Measurements from ENCODE around the gene PSMA2. TPM values are rescaled to one million over a fixed set of nuclear protein-coding genes. Genes with fewer than 3 reads are reported as not detected.

PSMA2 gene
- total RNA-seq = 117 and 118 TPM in 2 replicates
- polyA plus RNA-seq = 213 and 217 TPM in 2 replicates

GRCh38 chr7:42931834-42932651 lies at the start of gene PSMA2, which contains the start of gene MRPL32:
Gene PSMA2, minus strand, starts transcription at chr7:42932174. Its CDS starts 16 bp downstream, at chr7:42932158.
Gene MRPL32, plus strand, starts transcription at chr7:42932376. Its CDS starts 11 bp downstream, at chr7:42932387.
- peaks cover 16% of the 10 kb centered on the region for H3K4me1 ChIP-seq (ENCODE audit: insufficient read depth)
- no peaks in the 10 kb centered on the region for H3K27me3 ChIP-seq
- no peaks in the 10 kb centered on the region for H3K9me3 ChIP-seq (ENCODE audit: low read depth)
- H3K79me2 ChIP-seq = peaks cover 79% of the 10 kb centered on the region
- TF ChIP-seq EZH2 (IDR thresholded peaks at IDR 0.05; ENCODE audit: borderline replicate concordance) (no peak), CTCF (IDR thresholded peaks at IDR 0.05; ENCODE audit: poor library complexity) (no peak), EZH2phosphoT487 (IDR thresholded peaks at IDR 0.05; ENCODE audit: low read depth, severe bottlenecking, unreplicated experiment) (no peak)
- no peaks in the 10 kb centered on the region for H3K36me3 ChIP-seq (replicated peaks; ENCODE audit: insufficient read depth, low read depth)
- peak within 1 kb of the TSS; percentile 95 for H3K4me2 ChIP-seq
- H2AFZ ChIP-seq = peak within 1 kb of the TSS; percentile 71
- no peaks in the 10 kb centered on the region for H3K9me2 ChIP-seq (replicated peaks; ENCODE audit: insufficient read depth)
- 1% methylated on average over 56 of the region's 56 CpGs for WGBS (ENCODE audit: low lambda C conversion rate, missing lambda C conversion rate)
- DNase-seq (ENCODE audit: low spot score) = peak; percentile 97
- peak within 1 kb of the TSS; percentile 78 for H3K4me3 ChIP-seq
- peak within 1 kb of the TSS; percentile 82 for H3K27ac ChIP-seq
- H4K20me1 ChIP-seq (ENCODE audit: insufficient read depth, poor library complexity, severe bottlenecking) = peaks cover 38% of the 10 kb centered on the region

- no peaks in the 10 kb centered on the region for H3K36me3 ChIP-seq (replicated peaks; ENCODE audit: insufficient read depth, low read depth)
- TF ChIP-seq EZH2 (IDR thresholded peaks at IDR 0.05; ENCODE audit: borderline replicate concordance) (no peak), CTCF (IDR thresholded peaks at IDR 0.05; ENCODE audit: poor library complexity) (no peak), EZH2phosphoT487 (IDR thresholded peaks at IDR 0.05; ENCODE audit: low read depth, severe bottlenecking, unreplicated experiment) (no peak)
- no peaks in the 10 kb centered on the region for H3K9me2 ChIP-seq (replicated peaks; ENCODE audit: insufficient read depth)
- WGBS (ENCODE audit: low lambda C conversion rate, missing lambda C conversion rate) = 85% methylated on average over 1 of the region's 1 CpG
- H3K27me3 ChIP-seq = no peaks in the 10 kb centered on the region
- no peak overlapping the region for H3K4me3 ChIP-seq
- no peak overlapping the region for H3K4me2 ChIP-seq
- no peaks in the 10 kb centered on the region for H3K9me3 ChIP-seq (ENCODE audit: low read depth)
- no peaks in the 10 kb centered on the region for H3K79me2 ChIP-seq
- H3K4me1 ChIP-seq (ENCODE audit: insufficient read depth) = no peaks in the 10 kb centered on the region
- no peak overlapping the region for H3K27ac ChIP-seq
- DNase-seq (ENCODE audit: low spot score) = no peak
- H4K20me1 ChIP-seq (ENCODE audit: insufficient read depth, poor library complexity, severe bottlenecking) = no peaks in the 10 kb centered on the region
- no peak overlapping the region for H2AFZ ChIP-seq
Observed at GRCh38 chr7:42981601-42982000, 49.6 kb upstream of the PSMA2 start.

GRCh38 chr7:42980514-42980913 lies 48.5 kb upstream of the PSMA2 start:
- Histone ChIP-seq H3K27ac (no peak overlapping the region), H2AFZ (no peak overlapping the region), H3K79me2 (no peaks in the 10 kb centered on the region), H3K4me3 (no peak overlapping the region), H3K4me2 (no peak overlapping the region), H3K36me3 (replicated peaks; ENCODE audit: insufficient read depth, low read depth) (no peaks in the 10 kb centered on the region), H3K9me3 (ENCODE audit: low read depth) (no peaks in the 10 kb centered on the region), H3K9me2 (replicated peaks; ENCODE audit: insufficient read depth) (no peaks in the 10 kb centered on the region), H3K27me3 (no peaks in the 10 kb centered on the region), H3K4me1 (ENCODE audit: insufficient read depth) (no peaks in the 10 kb centered on the region), H4K20me1 (ENCODE audit: insufficient read depth, poor library complexity, severe bottlenecking) (no peaks in the 10 kb centered on the region)
- 99% methylated on average over 3 of the region's 3 CpGs for WGBS (ENCODE audit: low lambda C conversion rate, missing lambda C conversion rate)
- TF ChIP-seq EZH2phosphoT487 (IDR thresholded peaks at IDR 0.05; ENCODE audit: low read depth, severe bottlenecking, unreplicated experiment) (no peak), EZH2 (IDR thresholded peaks at IDR 0.05; ENCODE audit: borderline replicate concordance) (no peak), CTCF (IDR thresholded peaks at IDR 0.05; ENCODE audit: poor library complexity) (no peak)
- no peak for DNase-seq (ENCODE audit: low spot score)
